HG03108 (cell line): ENCODE results near the gene AHDC1.

ENCODE experiments used
- ATAC-seq: cut with Tn5 transposase; IDR thresholded peaks from one replicate; pipeline ENCODE4 v1.9.1; 2021; ENCODE audit warnings: moderate library complexity; ENCODE audit not compliant: unreplicated experiment

The AHDC1 gene

DNA sequence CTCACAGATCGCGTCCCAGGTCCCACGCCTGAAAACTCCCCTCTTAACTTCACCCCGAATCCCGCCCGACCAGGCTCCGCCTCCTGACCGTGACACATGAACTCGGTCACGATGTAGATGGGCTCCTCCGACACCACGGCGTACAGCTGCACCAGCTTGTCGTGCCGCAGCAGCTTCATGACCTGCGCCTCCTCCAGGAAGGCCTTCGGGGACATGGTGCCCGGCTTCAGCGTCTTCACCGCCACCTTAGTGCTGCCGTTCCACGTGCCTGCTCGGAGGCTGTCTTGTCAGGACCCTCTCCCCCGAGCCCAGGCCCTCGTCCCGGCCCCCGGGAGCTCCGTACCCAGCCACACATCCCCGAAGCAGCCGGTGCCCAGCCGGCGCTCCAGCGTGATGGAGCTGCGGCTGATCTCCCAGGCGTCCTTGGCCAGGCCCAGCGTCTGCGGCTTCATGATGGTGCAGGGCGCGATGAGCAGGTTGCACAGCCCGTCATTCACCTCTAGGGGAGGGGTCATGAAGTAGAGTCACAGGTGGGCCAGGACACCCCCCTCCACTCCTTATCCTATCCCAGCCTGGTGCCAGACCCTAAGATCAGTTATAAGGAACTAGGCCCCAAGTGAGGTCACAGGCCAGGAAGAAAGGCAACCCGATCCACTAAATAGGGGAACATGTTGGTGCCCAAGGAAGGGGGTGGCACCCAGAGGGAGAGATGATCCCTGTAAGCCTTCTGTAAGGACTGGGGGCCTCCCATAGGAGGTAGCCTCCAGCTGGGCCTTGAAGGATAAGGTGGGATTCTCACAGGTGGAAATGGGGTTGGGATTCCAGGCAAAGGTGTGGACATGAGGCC is 11.6 kb upstream of the AHDC1 start:
- no peak for ATAC-seq

DNA sequence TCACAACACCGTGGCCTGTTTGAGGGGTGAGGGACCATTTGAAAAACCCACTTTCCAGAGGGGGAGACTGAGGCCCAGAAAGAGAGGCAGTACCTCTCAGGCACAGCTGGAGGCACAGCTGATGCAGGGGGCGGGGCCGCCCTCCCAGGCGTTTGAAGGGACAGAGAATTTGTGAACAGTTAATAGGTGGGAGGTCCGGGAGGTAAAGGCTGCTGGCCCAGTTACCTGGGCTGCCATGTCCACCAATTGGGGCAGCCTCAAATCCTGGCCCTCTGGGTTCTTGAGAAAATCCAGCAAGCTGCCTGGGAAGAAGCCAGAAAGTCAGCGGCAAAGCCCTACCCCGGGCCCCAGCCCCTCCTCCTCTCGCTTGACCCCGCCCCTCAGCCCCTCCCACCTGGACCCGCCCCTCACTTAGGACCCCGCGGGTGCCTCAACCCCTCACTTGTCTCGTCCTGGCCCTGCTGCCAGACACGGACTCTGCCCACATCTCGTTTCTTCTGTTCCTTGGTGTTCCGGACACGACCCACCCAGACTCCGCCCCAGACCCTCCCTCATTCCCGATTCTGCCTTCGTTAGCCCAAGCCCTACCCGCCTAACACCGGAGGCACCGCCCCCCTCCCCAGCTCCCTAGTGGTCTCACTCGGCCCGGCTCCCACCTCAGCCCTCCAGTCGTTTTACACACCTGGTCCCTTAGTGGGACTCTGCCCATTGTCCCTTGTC is 10.8 kb upstream of the AHDC1 start:
- no peak for ATAC-seq

DNA sequence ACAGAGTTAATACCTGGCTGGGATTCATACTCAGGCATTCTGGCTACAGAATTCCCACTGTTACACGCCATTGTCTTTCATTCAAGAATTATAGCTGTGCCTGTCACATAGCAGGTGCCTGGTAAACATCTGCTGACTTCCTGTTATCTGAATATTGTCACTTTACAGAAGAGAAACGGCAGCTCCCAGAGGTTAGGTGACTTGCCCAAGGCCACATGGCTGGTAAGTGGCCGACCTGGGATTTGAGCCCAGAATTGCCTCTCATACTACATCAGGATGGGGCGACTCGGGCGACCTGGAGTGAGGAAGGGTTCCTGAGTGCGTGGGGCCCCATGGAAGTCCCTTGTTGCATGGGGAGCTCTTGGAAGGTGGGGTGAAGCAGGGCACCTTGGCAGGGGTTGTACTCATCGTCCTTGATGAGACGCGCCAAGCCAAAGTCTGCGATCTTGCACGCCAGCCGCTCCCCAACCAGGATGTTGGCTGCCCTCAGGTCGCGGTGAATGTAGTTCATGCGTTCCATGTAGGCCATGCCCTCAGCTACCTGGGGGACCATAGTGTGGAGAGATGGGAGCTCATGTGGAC is 10.2 kb upstream of the AHDC1 start:
- ATAC-seq, result no peak

DNA sequence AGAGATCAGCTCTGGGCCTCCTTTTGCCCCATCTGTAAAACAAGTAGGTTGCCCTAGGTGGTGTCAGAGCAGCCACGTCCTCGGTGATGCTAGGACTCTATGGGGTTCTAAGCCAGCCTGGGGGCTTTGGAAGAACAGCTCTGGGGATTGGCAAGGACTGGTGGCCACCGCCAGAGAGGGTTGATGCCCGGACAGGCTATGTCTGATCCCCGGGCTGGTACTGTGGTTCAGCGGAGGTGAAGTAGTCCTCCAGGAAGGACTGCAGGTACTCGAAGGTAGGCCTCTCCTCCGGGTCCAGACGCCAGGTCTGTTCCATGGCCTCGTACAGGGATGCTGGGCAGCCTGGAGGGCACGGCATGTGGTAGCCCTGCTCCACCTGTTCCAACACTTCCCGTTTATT is 8.8 kb upstream of the AHDC1 start:
- no peak for ATAC-seq

DNA sequence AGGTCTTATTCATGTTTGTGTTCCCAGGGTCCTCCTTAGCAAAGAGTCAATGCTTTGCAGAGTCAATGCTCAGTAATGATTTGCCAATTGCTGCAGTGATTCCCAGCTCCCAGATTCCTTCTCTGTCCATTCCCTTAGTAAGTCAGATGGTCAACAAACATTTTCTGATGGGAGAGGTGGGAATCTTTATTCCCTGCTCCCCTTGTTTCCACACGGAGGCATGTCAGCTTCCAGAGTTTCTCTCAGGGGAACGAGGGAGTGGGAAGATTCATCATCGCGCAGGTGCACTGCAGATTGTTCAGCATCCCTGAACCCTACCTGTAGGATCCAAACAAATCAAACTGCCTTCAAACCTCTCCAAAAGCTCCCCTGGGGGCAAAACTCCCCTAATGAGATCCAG is 7.5 kb upstream of the AHDC1 start:
- ATAC-seq, result no peak

DNA sequence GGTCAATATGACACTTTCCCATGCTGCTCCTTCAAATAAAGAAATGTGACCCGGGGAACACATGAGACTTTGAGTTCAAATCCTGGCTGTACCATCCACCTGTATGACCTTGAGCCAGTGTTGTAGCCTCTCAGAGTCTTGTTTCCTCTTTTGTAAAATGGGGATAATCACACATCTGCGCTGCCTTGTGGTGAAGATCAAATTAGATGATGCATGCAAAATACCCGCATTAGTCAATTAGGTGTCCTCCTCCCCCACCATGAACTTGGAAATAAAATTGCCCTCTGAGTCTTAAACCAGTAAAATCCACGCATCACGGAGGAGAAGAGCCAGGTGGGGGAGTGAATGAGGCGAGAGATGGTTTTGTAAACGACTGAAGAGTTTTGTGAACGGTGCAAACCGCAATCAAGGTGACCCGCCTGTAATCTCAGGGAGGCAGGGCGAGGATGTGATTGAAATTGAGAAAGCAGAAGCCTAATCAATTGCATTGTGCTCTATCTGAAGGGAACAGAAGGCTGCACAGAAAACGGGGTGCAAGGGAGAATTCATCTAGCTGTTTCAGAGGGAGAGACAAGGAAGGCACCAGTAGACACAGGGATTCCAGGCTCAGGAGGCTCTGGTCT is 5.8 kb upstream of the AHDC1 start:
- no peak for ATAC-seq

DNA sequence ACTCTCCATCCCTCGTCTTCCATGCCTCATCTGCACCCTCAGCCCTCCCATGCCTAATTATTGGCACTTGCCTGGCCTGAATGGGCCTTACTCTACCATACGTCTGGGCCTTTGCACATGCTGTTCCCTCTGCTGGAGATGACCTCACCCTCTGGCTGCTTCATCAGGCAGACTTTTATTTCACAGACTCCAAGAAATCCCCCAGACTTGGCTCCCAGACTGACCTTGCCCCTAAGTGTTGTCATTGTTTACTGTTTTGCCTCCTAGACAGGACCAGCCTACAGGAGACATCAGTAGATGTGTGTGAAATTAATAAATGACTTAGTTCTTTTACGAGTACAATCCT is 5.2 kb upstream of the AHDC1 start:
- no peak for ATAC-seq

DNA sequence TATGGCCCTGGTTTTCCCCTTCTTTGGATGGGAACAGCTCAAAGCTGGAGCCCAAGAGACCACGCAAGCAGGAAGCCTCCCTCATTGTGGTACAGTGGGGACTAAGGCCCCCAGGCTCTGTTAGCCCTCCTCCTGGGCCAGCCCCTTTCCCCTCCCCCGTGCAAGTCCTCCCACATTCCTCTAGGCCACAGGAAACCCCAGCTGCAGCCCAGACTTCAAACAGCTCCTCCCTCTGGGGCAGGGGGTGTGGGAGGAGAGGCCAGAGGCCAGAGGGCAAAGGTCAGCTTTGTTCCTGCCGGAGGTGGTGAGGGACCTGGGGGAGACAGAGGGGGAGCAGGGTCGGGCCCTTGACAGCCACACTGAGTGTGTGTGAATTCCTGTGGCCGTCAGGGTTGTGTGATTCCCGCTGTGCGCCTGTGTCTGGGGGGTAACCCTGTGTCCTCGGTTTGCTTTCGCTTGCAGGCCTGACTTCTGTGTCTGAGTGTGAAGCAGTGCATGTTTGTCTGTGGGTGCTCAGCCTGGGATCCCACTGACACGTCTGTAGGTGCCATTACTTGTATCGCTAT is 3.4 kb upstream of the AHDC1 start:
- ATAC-seq, result no peak

DNA sequence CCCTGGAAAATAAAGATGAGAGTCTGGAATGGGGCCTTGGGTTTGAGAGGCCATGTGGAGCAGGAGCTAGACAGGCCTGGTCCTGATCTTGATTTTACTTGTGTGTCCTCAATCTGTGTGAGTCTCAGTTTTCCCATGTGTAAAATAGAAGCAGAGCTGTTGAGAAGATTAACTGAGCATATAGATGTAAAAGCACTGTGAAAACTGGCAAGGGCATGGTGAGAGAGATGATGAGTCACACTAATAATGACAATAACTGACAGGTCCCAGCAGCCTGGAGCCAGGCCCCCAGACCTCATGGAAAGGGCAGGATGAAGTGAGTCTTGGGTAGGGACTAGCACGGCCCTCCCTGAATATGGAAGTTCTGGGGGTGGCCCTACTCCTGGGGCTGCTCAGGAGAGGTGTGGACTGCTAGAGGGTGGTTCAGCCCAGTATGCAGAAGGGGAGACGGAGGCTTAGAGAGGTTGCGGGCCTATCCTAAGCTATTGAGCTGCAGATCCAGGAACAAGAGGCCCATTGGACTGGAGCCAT is 2.8 kb upstream of the AHDC1 start:
- ATAC-seq, result no peak

DNA sequence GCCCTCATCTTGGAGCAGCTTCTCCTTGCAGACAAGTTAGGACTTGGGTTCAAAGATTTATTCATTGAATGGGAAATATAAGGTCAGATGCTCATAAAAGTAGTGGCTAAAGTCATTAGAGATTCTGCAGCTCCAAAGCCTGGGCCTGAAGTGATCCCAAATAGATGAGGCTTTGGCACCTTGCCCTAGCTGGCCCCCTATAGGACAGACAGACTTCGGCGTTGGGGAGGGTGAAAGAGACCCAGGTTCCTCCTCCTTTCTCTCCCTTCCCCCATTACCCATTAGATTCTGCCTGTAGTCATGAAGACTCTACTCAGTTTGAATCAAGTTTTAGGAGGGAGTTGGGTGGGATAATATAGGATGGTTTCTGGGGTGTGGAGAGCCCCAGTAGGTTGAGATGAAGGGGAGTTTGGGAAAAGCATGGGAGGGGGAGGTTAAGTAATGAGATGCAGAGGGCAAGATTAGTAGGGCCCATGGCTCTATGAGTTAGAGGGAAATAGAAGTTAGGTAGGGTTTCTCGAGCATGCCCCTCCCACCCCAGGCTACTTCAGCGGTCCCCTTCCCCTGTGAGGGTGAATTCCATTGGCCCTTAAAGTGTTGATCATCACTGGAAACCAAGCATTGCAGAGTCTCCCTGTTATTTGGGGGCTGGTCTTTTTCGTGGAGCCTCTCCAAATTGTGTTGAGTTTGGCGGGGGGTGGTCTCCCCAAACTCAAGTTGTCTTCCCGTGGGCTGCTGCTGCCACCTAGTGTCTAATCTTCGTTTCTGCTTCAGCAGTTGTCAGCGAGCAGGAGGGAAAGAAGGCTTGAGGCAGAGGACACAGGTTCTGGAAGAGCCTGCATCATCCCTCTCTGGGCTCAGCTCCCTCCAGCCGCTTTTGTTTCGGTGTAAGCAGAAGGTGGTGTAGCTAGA is 2.1 kb upstream of the AHDC1 start:
- no peak for ATAC-seq

DNA sequence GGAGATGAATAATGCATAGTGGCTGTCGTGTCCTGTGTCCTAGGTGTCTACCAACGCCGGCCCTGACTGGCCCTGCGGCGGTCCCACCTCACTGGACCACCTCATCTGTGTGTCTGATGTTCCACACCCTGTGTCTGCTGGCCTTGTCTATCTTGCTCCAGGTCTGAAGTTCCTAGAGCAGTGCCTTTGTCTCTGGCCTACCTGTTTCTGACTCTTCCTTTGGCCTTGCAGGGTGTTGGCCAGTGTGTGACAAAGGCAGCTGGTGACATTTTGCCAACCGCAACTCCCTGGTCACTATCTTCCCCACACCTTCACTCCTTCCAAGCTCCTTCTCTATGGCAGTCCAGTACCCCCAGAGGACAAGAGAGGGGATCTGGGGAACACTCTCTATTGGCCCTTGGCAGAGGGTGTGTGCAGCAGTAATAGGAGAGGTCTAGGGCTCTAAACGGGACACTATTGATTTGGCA is 1.4 kb upstream of the AHDC1 start:
- no peak for ATAC-seq

DNA sequence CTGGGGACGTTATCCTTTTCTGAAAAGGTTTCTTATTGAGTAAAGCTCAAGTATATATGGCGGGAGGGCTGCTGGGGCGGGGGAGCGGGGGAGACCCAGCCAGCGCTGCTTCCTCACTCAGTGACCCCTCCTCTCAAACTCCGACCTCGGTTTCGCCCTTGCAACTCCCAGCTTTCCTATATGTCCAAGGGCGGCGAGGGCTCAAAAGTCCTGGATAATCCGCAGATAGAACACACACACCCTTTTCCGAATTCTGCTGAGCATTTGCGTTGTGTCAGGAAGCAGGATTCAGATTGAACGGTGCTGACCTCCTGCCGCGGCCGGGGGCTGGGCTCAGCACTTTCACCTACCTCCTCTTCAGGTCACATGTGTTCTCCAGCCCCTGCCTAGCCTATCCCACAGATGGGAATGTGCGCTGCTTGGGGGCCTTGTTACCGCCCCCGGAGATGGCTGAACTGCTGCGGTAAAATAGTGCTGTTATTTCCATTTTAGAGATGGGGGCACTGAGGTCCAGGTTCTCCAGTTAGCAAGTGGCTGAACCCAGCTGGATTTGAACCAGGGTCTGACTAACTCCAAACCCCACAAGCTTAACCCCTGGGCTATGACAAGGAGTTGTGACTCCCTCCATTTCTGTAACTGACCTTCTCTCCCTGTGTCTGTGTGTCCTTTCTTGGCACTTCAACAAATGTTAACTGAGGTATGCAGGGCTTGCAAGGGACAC is 795 bp upstream of the AHDC1 start:
- ATAC-seq, result no peak

DNA sequence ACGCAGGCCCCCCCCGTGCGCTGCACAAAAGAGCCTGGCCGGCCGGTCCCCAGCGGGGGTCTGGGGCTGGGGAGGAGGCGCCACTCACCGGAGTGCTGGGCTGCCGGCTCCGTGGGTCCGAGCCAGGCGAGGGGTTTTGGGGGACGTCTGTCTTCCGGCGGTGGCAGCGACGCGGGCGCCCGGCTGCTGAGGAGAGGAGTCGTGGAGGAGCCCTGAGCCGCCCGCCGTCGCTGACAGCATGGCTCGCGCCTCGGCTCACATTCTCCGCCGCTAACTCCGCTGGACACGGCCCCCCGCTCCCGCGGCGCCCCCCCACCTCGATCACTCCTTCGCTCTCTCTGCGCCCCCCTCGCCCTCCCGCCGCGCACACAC is 649 bp downstream of the AHDC1 start:
- ATAC-seq, result no peak

DNA sequence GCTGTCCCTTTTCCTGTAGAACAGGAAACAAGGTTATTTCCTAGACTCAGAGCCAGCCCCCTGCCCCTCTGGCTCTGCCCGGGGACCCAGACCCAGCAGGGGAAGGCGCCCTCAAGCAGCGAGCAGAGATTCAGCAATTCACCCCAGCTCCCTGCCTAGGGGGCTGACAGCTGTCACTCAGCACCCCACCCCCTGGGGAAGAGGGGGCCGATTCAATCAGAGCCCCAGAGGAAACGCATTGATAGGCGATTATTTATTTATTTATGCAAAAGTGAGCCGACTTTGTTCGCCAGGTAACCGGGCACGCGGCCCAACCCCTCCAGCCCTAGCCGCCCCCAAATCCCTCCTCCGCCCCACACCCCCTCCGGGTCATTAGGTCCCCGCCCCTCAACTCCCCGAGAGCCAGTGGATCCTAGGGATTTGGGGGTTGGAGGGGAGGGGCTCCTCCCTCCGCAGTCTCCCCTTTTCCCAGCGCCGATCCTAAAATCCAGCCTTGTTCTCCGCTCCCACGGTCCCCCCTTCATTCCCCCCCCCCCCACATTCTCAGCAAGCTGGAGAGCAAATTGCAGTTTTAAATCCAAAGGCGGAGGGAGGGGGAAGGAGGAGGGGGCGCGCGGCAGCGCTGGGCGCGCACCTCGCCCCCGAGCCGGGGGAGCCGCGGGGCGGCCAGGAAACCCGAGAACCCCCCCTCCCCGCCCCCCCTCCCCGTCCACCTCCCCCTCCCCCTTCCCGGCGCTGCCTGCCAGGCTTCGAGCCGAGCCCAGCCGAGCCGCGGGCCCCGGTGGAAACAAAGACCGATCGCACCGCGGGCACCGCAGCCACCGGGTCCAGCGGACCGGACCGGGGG is 1.3 kb downstream of the AHDC1 start:
- ATAC-seq, result no peak

DNA sequence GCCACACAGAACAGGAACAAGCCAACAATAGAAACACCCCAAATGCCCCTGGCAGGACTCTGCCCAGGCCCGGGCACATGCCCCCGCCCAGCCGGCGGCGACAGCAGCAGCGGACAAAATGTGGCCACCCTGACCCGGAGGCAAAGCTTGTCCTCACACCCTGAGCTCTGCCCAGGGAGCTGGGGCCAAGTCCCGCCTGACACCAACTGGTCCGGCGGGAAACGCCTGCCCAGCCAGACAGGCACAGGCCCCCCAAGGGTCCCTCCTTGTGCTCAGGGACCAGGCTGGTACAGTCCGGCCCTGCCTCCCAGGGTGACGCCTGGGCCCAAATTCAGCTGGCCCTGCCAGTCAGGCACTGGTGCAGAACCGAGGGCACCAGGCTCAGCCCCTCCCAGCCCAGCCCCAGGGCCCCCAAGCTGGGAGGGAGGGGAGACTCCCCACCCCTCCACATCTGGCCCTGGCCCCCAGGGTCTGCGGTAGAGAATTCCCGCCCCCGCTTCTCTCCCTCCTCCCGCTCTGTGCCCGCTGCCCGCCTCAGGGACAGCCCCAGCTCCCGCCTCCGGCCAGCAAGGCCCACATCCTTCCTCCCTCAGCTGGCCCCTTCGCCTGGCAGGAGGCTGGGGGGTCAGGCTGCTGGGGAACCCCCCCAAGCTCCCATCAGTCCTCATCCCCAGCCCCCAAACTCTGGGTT is 2.0 kb downstream of the AHDC1 start:
- ATAC-seq, result no peak

DNA sequence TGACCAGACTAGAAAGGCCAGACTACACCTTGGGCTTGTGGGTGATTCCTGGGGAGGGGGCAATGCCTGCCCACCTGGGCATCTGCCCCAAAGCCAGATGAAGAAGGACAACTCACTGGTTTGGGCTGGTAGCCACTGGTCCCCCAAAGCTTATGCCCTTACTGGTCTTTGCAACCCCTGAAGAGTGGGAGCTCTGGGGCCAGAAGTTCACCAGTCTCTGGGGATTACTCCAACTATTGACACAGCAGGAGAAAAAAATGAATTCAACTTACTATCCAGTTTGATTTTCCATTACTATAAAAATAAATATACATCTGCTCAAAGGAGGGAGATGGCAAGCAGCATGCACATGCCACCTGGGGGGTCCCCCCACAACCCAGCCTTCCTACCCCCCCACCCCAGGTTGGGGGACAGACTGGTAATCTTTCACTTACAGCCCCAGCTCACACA is 2.6 kb downstream of the AHDC1 start:
- no peak for ATAC-seq

DNA sequence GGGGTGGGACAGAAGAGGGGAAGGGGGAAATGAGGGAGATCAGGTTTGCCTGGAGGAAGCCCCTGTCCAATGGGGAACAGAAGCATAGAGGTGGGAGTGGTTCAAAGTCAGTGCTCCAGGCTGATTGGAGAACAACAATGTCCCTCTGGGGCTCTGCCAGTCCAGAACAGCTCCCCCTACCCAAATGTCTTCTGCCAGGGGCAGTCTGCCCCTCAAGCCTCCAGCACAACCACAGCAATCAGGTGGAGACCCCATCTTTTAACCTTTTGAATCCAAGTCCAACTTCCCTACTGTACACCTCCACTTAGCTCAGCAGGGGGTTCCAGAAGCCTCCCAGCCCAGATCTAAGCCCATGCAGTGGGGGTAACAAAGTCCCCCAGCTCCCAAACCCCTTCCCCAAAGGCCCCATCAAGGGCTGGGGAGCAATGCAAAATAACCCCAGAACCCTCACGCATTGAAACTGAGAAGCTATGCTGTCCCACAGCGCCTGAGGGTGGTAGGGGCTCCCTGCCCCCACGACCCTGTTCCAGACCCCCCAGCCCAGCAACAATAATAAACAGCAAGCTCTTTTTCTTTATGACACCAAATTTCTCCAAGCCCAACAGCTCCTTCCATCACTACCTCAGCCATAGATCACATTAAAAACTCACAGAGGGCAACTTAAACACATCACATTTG is 3.3 kb downstream of the AHDC1 start:
- no peak for ATAC-seq
